ENCODE measurements around the gene SLC22A12.

Gene SLC22A12

GRCh38 chr11:64605656-64606585 lies 14.9 kb downstream of the SLC22A12 start:
- no peak for DNase-seq

GRCh38 chr11:64606796-64607380 lies 15.9 kb downstream of the SLC22A12 start:
- DNase-seq, result no peak

GRCh38 chr11:64607381-64607985 lies 16.5 kb downstream of the SLC22A12 start:
- no peak for DNase-seq

- no peak for DNase-seq
Observed at GRCh38 chr11:64608046-64608445, 17.0 kb downstream of the SLC22A12 start.

- DNase-seq, result no peak
Observed at GRCh38 chr11:64608636-64609035, 17.6 kb downstream of the SLC22A12 start.

- no peak for DNase-seq
Observed at GRCh38 chr11:64609436-64610047, 18.5 kb downstream of the SLC22A12 start.

GRCh38 chr11:64610596-64610995 lies 19.6 kb downstream of the SLC22A12 start:
- DNase-seq, result no peak

- no peak for DNase-seq
Observed at GRCh38 chr11:64611176-64611575, 20.2 kb downstream of the SLC22A12 start.

GRCh38 chr11:64611869-64612646 lies 21.0 kb downstream of the SLC22A12 start:
- no peak for DNase-seq

- DNase-seq, result no peak
Observed at GRCh38 chr11:64613648-64614047, 22.6 kb downstream of the SLC22A12 start.

GRCh38 chr11:64614917-64615316 lies 23.9 kb downstream of the SLC22A12 start:
- DNase-seq, result no peak

GRCh38 chr11:64616817-64617216 lies 25.8 kb downstream of the SLC22A12 start:
- no peak for DNase-seq

GRCh38 chr11:64619196-64619595 lies 28.2 kb downstream of the SLC22A12 start:
- no peak for DNase-seq

GRCh38 chr11:64619811-64620380 lies 28.9 kb downstream of the SLC22A12 start:
- no peak for DNase-seq

- DNase-seq, result no peak
Observed at GRCh38 chr11:64620381-64620971, 29.5 kb downstream of the SLC22A12 start.

GRCh38 chr11:64621283-64622019 lies 30.4 kb downstream of the SLC22A12 start:
- no peak for DNase-seq

- DNase-seq, result no peak
Observed at GRCh38 chr11:64622681-64623080, 31.7 kb downstream of the SLC22A12 start.

- no peak for DNase-seq
Observed at GRCh38 chr11:64624883-64625481, 34.0 kb downstream of the SLC22A12 start.

- no peak for DNase-seq
Observed at GRCh38 chr11:64626637-64627036, 35.6 kb downstream of the SLC22A12 start.

- DNase-seq, result no peak
Observed at GRCh38 chr11:64627371-64627770, 36.4 kb downstream of the SLC22A12 start.

- no peak for DNase-seq
Observed at GRCh38 chr11:64628596-64628995, 37.6 kb downstream of the SLC22A12 start.

Measured in CD4-positive, alpha-beta T cell treated with Interleukin-6 for 4 hours (primary cell).